Nephron progenitor cell (in vitro differentiated cells): ENCODE measurements around the gene IKBKE.

ENCODE experiments used
- DNase-seq: peaks from one replicate; pipeline ENCODE4 v3.0.0; 2021
- H3K27ac Mint-ChIP-seq: 2 replicates; pipeline ENCODE4 v1.8.0; 2021; ENCODE audit warnings: mild to moderate bottlenecking, moderate library complexity, mixed read lengths
- H3K27me3 Mint-ChIP-seq: 2 replicates; pipeline ENCODE4 v1.8.0; 2021; ENCODE audit warnings: mild to moderate bottlenecking, low read depth, mixed read lengths; ENCODE audit not compliant: poor library complexity
- H3K36me3 Mint-ChIP-seq: 2 replicates; pipeline ENCODE4 v1.8.0; 2021; ENCODE audit warnings: low read depth, mixed read lengths
- H3K4me1 Mint-ChIP-seq: 2 replicates; pipeline ENCODE4 v1.8.0; 2021; ENCODE audit warnings: mixed read lengths
- H3K4me3 Mint-ChIP-seq: 2 replicates; pipeline ENCODE4 v1.8.0; 2021; ENCODE audit warnings: mild to moderate bottlenecking, moderate library complexity, mixed read lengths
- H3K9me3 Mint-ChIP-seq: 2 replicates; pipeline ENCODE4 v1.8.0; 2021; ENCODE audit warnings: mild to moderate bottlenecking, moderate library complexity, mixed read lengths
- CTCF ChIP-seq: fragments of 200-600 bp; sonication (generic); IDR thresholded peaks from 2 replicates; pipeline ENCODE4 v1.5.0; 2021; ENCODE audit warnings: antibody characterized with exemption

The IKBKE gene

GRCh38 chr1:206509612-206510257, 39.5 kb downstream of the IKBKE start:
- Mint-ChIP-seq H3K27ac (no peak overlapping the region), H3K4me1 (peaks cover 52% of the 10 kb centered on the region), H3K4me3 (no peak overlapping the region), H3K27me3 (peaks cover 75% of the 10 kb centered on the region), H3K36me3 (no peaks in the 10 kb centered on the region), H3K9me3 (no peaks in the 10 kb centered on the region)
- no peak for DNase-seq
- TF ChIP-seq CTCF, result no peak

- TF ChIP-seq CTCF, result no peak
- no peak for DNase-seq
- Mint-ChIP-seq H3K4me1 (peaks cover 52% of the 10 kb centered on the region), H3K27me3 (peaks cover 68% of the 10 kb centered on the region), H3K36me3 (no peaks in the 10 kb centered on the region), H3K27ac (no peak overlapping the region), H3K9me3 (no peaks in the 10 kb centered on the region), H3K4me3 (no peak overlapping the region)
These were observed 40.1 kb downstream of the IKBKE start for GRCh38 chr1:206510371-206510770.

- TF ChIP-seq CTCF, result no peak
- no peak for DNase-seq
- Mint-ChIP-seq H3K4me1 (peaks cover 47% of the 10 kb centered on the region), H3K27me3 (peaks cover 64% of the 10 kb centered on the region), H3K4me3 (peak overlapping the region; percentile 38), H3K36me3 (no peaks in the 10 kb centered on the region), H3K27ac (no peak overlapping the region), H3K9me3 (no peaks in the 10 kb centered on the region)
These were observed 41.2 kb downstream of the IKBKE start for GRCh38 chr1:206511362-206512057.

GRCh38 chr1:206512058-206512850, 42.0 kb downstream of the IKBKE start:
- Mint-ChIP-seq H3K27ac (no peak overlapping the region), H3K36me3 (no peaks in the 10 kb centered on the region), H3K4me3 (peak overlapping the region; percentile 38), H3K4me1 (peaks cover 47% of the 10 kb centered on the region), H3K9me3 (no peaks in the 10 kb centered on the region), H3K27me3 (peaks cover 62% of the 10 kb centered on the region)
- no peak for TF ChIP-seq CTCF
- no peak for DNase-seq

- H3K27me3 Mint-ChIP-seq, result peaks cover 58% of the 10 kb centered on the region
- DNase-seq, result no peak
- H3K4me1 Mint-ChIP-seq, result peaks cover 50% of the 10 kb centered on the region
- no peak for TF ChIP-seq CTCF
- H3K4me3 Mint-ChIP-seq, result no peak overlapping the region
- no peaks in the 10 kb centered on the region for H3K36me3 Mint-ChIP-seq
- H3K27ac Mint-ChIP-seq, result no peak overlapping the region
- H3K9me3 Mint-ChIP-seq, result no peaks in the 10 kb centered on the region
These were observed 42.5 kb downstream of the IKBKE start for GRCh38 chr1:206512851-206513180.
